GM12873 (cell line): ENCODE measurements around the gene RTN4R.

Experiments
- CTCF ChIP-seq: IDR thresholded peaks from 2 replicates; pipeline ENCODE4 v1.5.1; 2012; ENCODE audit warnings: low read depth, mild to moderate bottlenecking, moderate library complexity, low read length, control low read depth; ENCODE audit not compliant: insufficient read depth; ENCODE audit errors: missing control alignments

RTN4R gene

GRCh38 chr22:20207277-20208025 lies 60.7 kb downstream of the RTN4R start:
- TF ChIP-seq CTCF, result no peak

DNA sequence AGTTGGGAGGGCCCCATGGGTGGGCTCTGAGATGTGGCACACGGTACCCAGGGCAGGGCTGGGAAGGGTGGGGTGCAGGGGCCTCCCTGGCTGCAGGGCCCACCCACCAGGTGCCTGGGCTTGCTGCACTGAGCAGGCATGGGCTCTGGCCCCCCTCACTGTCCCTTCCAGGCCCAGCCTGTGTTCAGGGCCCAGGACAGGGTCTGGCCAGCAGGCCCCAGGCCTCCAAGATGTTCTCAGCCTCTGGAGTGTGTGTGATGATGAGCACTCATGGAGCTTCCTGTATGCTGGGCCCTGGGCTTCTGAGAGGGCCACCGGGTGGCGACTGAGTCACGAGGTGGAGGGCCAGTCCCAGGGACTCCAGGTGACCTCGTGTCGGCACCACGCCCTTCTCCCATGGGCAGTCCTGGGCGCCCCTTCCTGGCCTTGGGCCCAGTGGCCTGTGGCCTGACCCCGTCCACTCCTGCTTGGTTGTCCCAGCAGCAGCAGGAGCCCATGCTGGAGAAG lies 61.4 kb downstream of the RTN4R start:
- no peak for TF ChIP-seq CTCF

GRCh38 chr22:20205964-20206708 lies 62.0 kb downstream of the RTN4R start:
- TF ChIP-seq CTCF, result no peak

DNA sequence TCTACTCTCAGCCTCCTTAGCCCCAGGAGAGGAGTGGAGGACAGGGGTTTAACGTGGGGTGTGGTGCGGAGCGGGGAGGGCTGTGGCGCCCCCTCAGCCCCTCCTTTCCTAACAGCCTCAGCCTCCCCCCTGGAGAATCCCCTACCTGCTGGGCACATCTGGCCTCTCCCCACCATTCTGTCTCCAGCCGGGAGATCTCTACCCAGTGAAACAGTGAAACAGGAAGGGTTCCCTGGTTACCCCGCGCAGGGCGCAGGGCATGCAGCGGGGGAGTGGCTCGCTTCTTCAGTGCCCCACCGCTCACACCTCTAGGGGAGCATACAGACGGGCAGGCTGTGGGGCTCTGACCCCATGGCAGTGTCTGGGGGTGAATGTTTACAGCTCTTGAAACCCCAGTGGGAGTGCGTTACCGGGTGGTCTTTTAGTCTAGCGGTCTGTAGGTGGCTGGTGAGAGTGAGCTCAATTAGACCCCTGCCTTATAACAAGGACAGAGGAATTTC lies 62.6 kb downstream of the RTN4R start:
- no peak for TF ChIP-seq CTCF

GRCh38 chr22:20204806-20205205 lies 63.3 kb downstream of the RTN4R start:
- no peak for TF ChIP-seq CTCF

DNA sequence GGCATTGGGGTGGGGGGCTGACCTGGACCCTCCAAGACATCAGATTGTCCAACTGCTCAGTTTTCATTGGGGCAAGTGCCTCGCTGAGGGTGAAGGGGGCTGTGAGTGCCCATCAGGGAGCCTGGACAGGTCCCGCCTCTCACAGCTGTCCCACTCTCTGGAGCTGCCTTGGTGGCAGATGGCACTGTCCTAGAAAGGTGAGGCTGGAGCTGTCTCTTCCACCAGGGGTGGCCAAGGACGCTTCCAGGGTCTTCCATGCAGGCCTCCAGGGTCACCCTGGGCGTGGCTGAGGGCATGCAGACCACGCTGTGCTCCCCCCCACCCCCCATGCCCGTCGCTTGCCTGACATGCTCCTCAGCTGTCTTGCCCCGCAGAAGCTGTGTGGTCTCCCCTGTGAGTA lies 63.8 kb downstream of the RTN4R start:
- TF ChIP-seq CTCF, result no peak

DNA sequence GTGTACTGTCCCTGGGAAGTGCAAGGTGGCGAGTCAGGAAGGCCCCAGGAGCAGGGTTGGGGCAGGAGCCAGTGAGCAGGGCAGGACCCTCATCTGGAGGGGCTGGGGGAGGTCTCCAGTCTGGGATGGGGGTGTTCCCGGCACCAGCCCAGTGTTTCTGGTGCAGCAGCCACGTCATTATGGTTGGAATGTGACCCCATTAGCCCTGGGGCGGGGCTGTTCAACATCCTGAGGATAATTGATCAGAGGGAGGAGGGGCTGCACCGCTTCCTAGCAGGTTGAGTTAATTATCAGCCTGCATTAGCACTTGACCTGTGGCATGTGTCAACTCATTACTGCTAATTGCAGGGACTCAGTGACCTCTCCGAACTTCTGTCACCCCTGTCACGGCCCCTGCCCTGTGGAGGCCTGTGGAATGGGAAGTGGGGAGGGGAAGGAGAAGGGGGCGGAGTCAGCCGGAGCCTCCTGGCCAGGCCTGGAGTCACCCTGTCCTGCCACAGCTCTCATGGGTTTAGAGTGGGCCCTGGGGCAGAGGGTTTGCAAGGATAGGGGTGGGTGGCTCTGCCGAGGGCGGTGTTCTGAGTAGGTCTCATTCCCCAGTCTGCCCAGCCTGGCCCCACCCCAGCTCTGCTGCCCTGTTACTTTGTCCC lies 64.4 kb downstream of the RTN4R start:
- TF ChIP-seq CTCF, result no peak
